EL (cell line): ENCODE measurements around the gene CINP.

Source experiments
- DNase-seq: peaks from one replicate; pipeline ENCODE4 v3.0.0-alpha.2; 2016

CINP gene

GRCh38 chr14:102362545-102363181 lies at the start of gene CINP, which contains the start of gene TECPR2:
CINP (minus strand) TSS chr14:102362890; CDS start chr14:102362851, 39 bp downstream.
TECPR2 (plus strand) TSS chr14:102362941; CDS start chr14:102376722, 13,781 bp downstream.
- DNase-seq, result peak; percentile 96

- DNase-seq, result no peak
Measured at GRCh38 chr14:102408724-102409123, 46.0 kb upstream of the CINP start.

GRCh38 chr14:102407258-102407657 lies 44.6 kb upstream of the CINP start:
- DNase-seq, result no peak

GRCh38 chr14:102403028-102403427 lies 40.3 kb upstream of the CINP start:
- DNase-seq, result no peak

- DNase-seq, result peak; percentile 37
Measured at GRCh38 chr14:102396521-102396920, 33.8 kb upstream of the CINP start.

- no peak for DNase-seq
Measured at GRCh38 chr14:102394717-102395375, 32.2 kb upstream of the CINP start.

GRCh38 chr14:102392506-102392905 lies 29.8 kb upstream of the CINP start:
- no peak for DNase-seq

- peak; percentile 37 for DNase-seq
Measured at GRCh38 chr14:102390064-102390855, 27.6 kb upstream of the CINP start.

GRCh38 chr14:102389246-102389645 lies 26.6 kb upstream of the CINP start:
- DNase-seq, result no peak

- DNase-seq, result no peak
Measured at GRCh38 chr14:102387086-102387485, 24.4 kb upstream of the CINP start.

- DNase-seq, result no peak
Measured at GRCh38 chr14:102378830-102379229, 16.1 kb upstream of the CINP start.

- no peak for DNase-seq
Measured at GRCh38 chr14:102377696-102378095, 15.0 kb upstream of the CINP start.

- no peak for DNase-seq
Measured at GRCh38 chr14:102375119-102375518, 12.4 kb upstream of the CINP start.

- DNase-seq, result no peak
Measured at GRCh38 chr14:102374264-102374663, 11.6 kb upstream of the CINP start.

GRCh38 chr14:102373110-102373509 lies 10.4 kb upstream of the CINP start:
- no peak for DNase-seq

GRCh38 chr14:102371361-102371760 lies 8.7 kb upstream of the CINP start:
- DNase-seq, result peak; percentile 55

GRCh38 chr14:102370305-102370809 lies 7.7 kb upstream of the CINP start:
- DNase-seq, result peak; percentile 16

- peak; percentile 72 for DNase-seq
Measured at GRCh38 chr14:102363182-102363943, 673 bp upstream of the CINP start.

- DNase-seq, result peak; percentile 62
Measured at GRCh38 chr14:102362084-102362483, 606 bp downstream of the CINP start.

- DNase-seq, result no peak
Measured at GRCh38 chr14:102360388-102360787, 2.3 kb downstream of the CINP start.

GRCh38 chr14:102359341-102359740 lies 3.3 kb downstream of the CINP start:
- DNase-seq, result no peak

GRCh38 chr14:102356280-102356679 lies 6.4 kb downstream of the CINP start:
- DNase-seq, result no peak

- no peak for DNase-seq
Measured at GRCh38 chr14:102353126-102353619, 9.5 kb downstream of the CINP start.
